K562 (cell line): ENCODE measurements around the gene RSAD1. TPM values are rescaled to one million over a fixed set of nuclear protein-coding genes. Genes with fewer than 3 reads are reported as not detected.
"Not testable (repeated sequence)": the region's sequence is repeated elsewhere in the genome, so short reads cannot be mapped to it uniquely, and the experiment has no call there.

Experiments used
- ATAC-seq: fragments of 200-7000 bp; cut with Tn5 transposase; 3 replicates; pipeline ENCODE4 v1.9.1; 2020; ENCODE audit warnings: moderate library complexity
- BruUV-seq: library from RNA; stranded (reverse); fragments of 400-500 nt; replicated peaks from 2 replicates; lab custom pipeline; 2021; lab: Mats Ljungman, UMichigan
- CTCF ChIA-PET: fragments of 300-600 bp; formaldehyde crosslinking; extraction: SDS; loops from one replicate; lab custom pipeline; 2021; ENCODE audit warnings: low intra/inter-chr PET ratio; lab: Yijun Ruan, JAX
- POLR2A ChIA-PET: fragments of 300-600, 350-650 bp; sonication (Branson Sonifier 250); formaldehyde crosslinking; extraction: SDS; loops from one replicate; lab custom pipeline; 2021; ENCODE audit warnings: antibody characterized with exemption, inconsistent platforms; lab: Yijun Ruan, JAX
- DNase-seq, 4 experiments: peaks; one replicate each; pipeline versions ENCODE4 v3.0.0 to v3.0.0-alpha.2; 2011 to 2018; ENCODE audit warnings: low spot score in 3 of 4, mixed read lengths in 3 of 4; ENCODE audit errors: extremely low read depth in 1 of 4
- FAIRE-seq: peaks from 2 replicates; lab custom pipeline; 2011; peaks lifted over from hg19 to GRCh38; lab: Jason Lieb, UNC
- H2AFZ ChIP-seq: 2 replicates; pipeline ENCODE4 v1.6.0; 2011; ENCODE audit warnings: low read depth, low read length, control low read depth, inconsistent platforms
- H3K27ac ChIP-seq: fragments of 200-600 bp; 3 replicates; pipeline ENCODE4 v1.8.0; 2011; ENCODE audit warnings: low read depth, mild to moderate bottlenecking, control low read depth, inconsistent platforms, low read length, moderate library complexity, mixed read lengths; ENCODE audit errors: extremely low read depth
- H3K27me3 ChIP-seq, 2 experiments: fragments of 300-600 bp in 1 of 2; 2 replicates in 1 of 2; 3 replicates in 1 of 2; pipeline versions ENCODE4 v1.6.0 to v1.8.0; 2011; ENCODE audit warnings: inconsistent platforms in 2 of 2, low read length in 2 of 2, mild to moderate bottlenecking in 1 of 2, mixed read lengths in 1 of 2, moderate library complexity in 1 of 2; ENCODE audit not compliant: control insufficient read depth in 2 of 2, insufficient read depth in 2 of 2
- H3K36me3 ChIP-seq: fragments of 300-600 bp; 3 replicates; pipeline ENCODE4 v1.8.0; 2011; ENCODE audit warnings: mild to moderate bottlenecking, low read length, inconsistent platforms; ENCODE audit not compliant: control insufficient read depth, insufficient read depth
- H3K4me1 ChIP-seq, 2 experiments: fragments of 200-600 bp in 1 of 2; replicated peaks in 1 of 2; 2 replicates in 1 of 2; 3 replicates in 1 of 2; pipeline versions ENCODE4 v1.5.1 to v1.8.0; 2011; ENCODE audit warnings: inconsistent platforms in 2 of 2, low read length in 2 of 2, mild to moderate bottlenecking in 1 of 2, mixed read lengths in 1 of 2, moderate library complexity in 1 of 2; ENCODE audit not compliant: control insufficient read depth in 2 of 2, insufficient read depth in 2 of 2
- H3K4me2 ChIP-seq: 2 replicates; pipeline ENCODE4 v1.6.1; 2011; ENCODE audit warnings: low read length, control low read depth, inconsistent platforms, mixed read lengths; ENCODE audit not compliant: insufficient read depth
- H3K4me3 ChIP-seq: fragments of 200-600 bp; sonication (generic), shearing (Covaris generic); 2 replicates; pipeline ENCODE4 v1.5.1; 2016; ENCODE audit warnings: control low read depth, inconsistent platforms
- H3K79me2 ChIP-seq: fragments of 200-600 bp; 3 replicates; pipeline ENCODE4 v1.8.0; 2011; ENCODE audit warnings: low read length, inconsistent platforms; ENCODE audit not compliant: control insufficient read depth, insufficient read depth
- H3K9ac ChIP-seq, 2 experiments: 2 replicates each; pipeline versions ENCODE4 v1.6.0 to v1.6.1; 2011; ENCODE audit warnings: low read depth in 2 of 2, low read length in 2 of 2, control low read depth in 1 of 2, inconsistent platforms in 1 of 2, mild to moderate bottlenecking in 1 of 2, mixed read lengths in 1 of 2; ENCODE audit not compliant: insufficient read depth in 1 of 2
- H3K9me1 ChIP-seq: one replicate; pipeline ENCODE4 v1.6.0; 2011; ENCODE audit warnings: inconsistent platforms, mild to moderate bottlenecking, low read length, moderate library complexity; ENCODE audit not compliant: control insufficient read depth, insufficient read depth
- H3K9me3 ChIP-seq: replicated peaks from 2 replicates; pipeline ENCODE4 v1.5.1; 2011; ENCODE audit warnings: low read depth, low read length, inconsistent platforms; ENCODE audit not compliant: control insufficient read depth, insufficient read depth
- H4K20me1 ChIP-seq: replicated peaks from 2 replicates; pipeline ENCODE4 v1.6.1; 2011; ENCODE audit warnings: low read length, inconsistent platforms, mixed read lengths; ENCODE audit not compliant: control insufficient read depth, insufficient read depth
- ATF3 ChIP-seq, 2 experiments: fragments of 450-650 bp in 1 of 2; sonication (generic) in 1 of 2; formaldehyde crosslinking in 1 of 2; IDR thresholded peaks in 1 of 2; conservative IDR thresholded peaks in 1 of 2; 2 replicates each; pipeline versions ENCODE4 v1.6.1 to v1.8.1; 2016 to 2023; ENCODE audit warnings: mild to moderate bottlenecking in 2 of 2, moderate library complexity in 2 of 2, inconsistent platforms in 1 of 2, missing genetic modification reagents in 1 of 2
- CBFA2T3 ChIP-seq: fragments of 450-650 bp; IDR thresholded peaks from 2 replicates; pipeline ENCODE4 v1.6.1; 2017
- CTCF ChIP-seq, 3 experiments: IDR thresholded peaks in 2 of 3; conservative IDR thresholded peaks in 1 of 3; 2 replicates each; pipeline ENCODE4 v1.5.1; 2011 to 2012; ENCODE audit warnings: low read length in 3 of 3, mild to moderate bottlenecking in 3 of 3, control low read depth in 2 of 3, improper control_type of control experiment in 1 of 3, inconsistent platforms in 1 of 3, low read depth in 1 of 3, mixed read lengths in 1 of 3, moderate library complexity in 1 of 3; ENCODE audit not compliant: insufficient read depth in 2 of 3
- DPF2 ChIP-seq: fragments of 450-650 bp; IDR thresholded peaks from 2 replicates; pipeline ENCODE4 v1.6.1; 2016
- FOSL1 ChIP-seq: fragments of 200-800 bp; sonication (Bioruptor generic); conservative IDR thresholded peaks from 2 replicates; pipeline ENCODE4 v1.6.1; 2016; ENCODE audit warnings: missing genetic modification characterization, missing compliant biosample characterization
- FOXK1 ChIP-seq: sonication (generic); formaldehyde crosslinking; IDR thresholded peaks from 2 replicates; pipeline ENCODE4 v1.8.0; 2022; ENCODE audit warnings: missing genetic modification reagents, mild to moderate bottlenecking, borderline replicate concordance
- JUND ChIP-seq, 2 experiments: IDR thresholded peaks; 2 replicates in 1 of 2; 3 replicates in 1 of 2; pipeline ENCODE4 v1.6.1; 2011; ENCODE audit warnings: borderline replicate concordance in 2 of 2, low read depth in 2 of 2, low read length in 2 of 2, improper control_type of control experiment in 1 of 2, missing biosample characterization in 1 of 2, missing genetic modification characterization in 1 of 2, missing genetic modification reagents in 1 of 2
- KDM1A ChIP-seq, 2 experiments: fragments of 450-650 bp; IDR thresholded peaks; 2 replicates each; pipeline ENCODE4 v1.6.1; 2016; ENCODE audit warnings: mild to moderate bottlenecking in 2 of 2
- L3MBTL2 ChIP-seq: fragments of 450-650 bp; IDR thresholded peaks from 2 replicates; pipeline ENCODE4 v1.6.1; 2016; ENCODE audit warnings: mild to moderate bottlenecking, moderate library complexity
- LCOR ChIP-seq: sonication (generic); formaldehyde crosslinking; IDR thresholded peaks from 2 replicates; pipeline ENCODE4 v1.8.0; 2022; ENCODE audit warnings: mild to moderate bottlenecking, missing genetic modification reagents
- MAFF ChIP-seq: IDR thresholded peaks from 2 replicates; pipeline ENCODE4 v1.6.1; 2012; ENCODE audit warnings: low read length, improper control_type of control experiment
- MAFK ChIP-seq: IDR thresholded peaks from 2 replicates; pipeline ENCODE4 v1.6.1; 2011; ENCODE audit warnings: low read length, improper control_type of control experiment
- PHF21A ChIP-seq: fragments of 450-650 bp; IDR thresholded peaks from 2 replicates; pipeline ENCODE4 v1.6.1; 2017; ENCODE audit warnings: low read depth, borderline replicate concordance
- RB1 ChIP-seq: fragments of 450-650 bp; IDR thresholded peaks from 2 replicates; pipeline ENCODE4 v1.6.1; 2017; ENCODE audit warnings: low read depth, mild to moderate bottlenecking
- RCOR1 ChIP-seq, 2 experiments: IDR thresholded peaks; 2 replicates each; pipeline ENCODE4 v1.6.1; 2012; ENCODE audit warnings: low read depth in 2 of 2, low read length in 2 of 2, borderline replicate concordance in 1 of 2, improper control_type of control experiment in 1 of 2
- TEAD4 ChIP-seq, 2 experiments: sonication (generic) in 1 of 2; formaldehyde crosslinking in 1 of 2; IDR thresholded peaks; 2 replicates each; pipeline versions ENCODE4 v1.6.1 to v1.8.0; 2012 to 2022; ENCODE audit warnings: borderline replicate concordance in 1 of 2, inconsistent platforms in 1 of 2, low read length in 1 of 2, mild to moderate bottlenecking in 1 of 2, missing genetic modification reagents in 1 of 2
- TFAP4 ChIP-seq: sonication (generic); formaldehyde crosslinking; IDR thresholded peaks from 2 replicates; pipeline ENCODE4 v1.8.0; 2022; ENCODE audit warnings: missing genetic modification reagents, mild to moderate bottlenecking, moderate library complexity, borderline replicate concordance
- WGBS: fragments of 100-300 bp; shearing (Covaris generic); methylation state at CpG from one replicate; pipeline ENCODE4 v1.1.6; 2016; ENCODE audit warnings: low coverage, mixed read lengths; ENCODE audit not compliant: insufficient coverage; ENCODE audit errors: missing lambda C conversion rate; 5-methylcytosine and 5-hydroxymethylcytosine counted together
- in situ Hi-C: fragments of 300-500 bp; cut with MboI; formaldehyde crosslinking; loops from 4 replicates; pipeline ENCODE4 v1.15.0; 2018; ENCODE audit warnings: inconsistent platforms, mixed read lengths
- intact Hi-C: fragments of 100-400 bp; cut with micrococcal nuclease; formaldehyde crosslinking; loops from 2 replicates; pipeline ENCODE4 v1.14.2; 2022
- polyA plus RNA-seq, 8 experiments: library from polyadenylated mRNA; depleted of rRNA in 4 of 8; stranded (reverse) in 5 of 8; unstranded in 3 of 8; fragments of >200 nt; fragmentation: Nextera tagmentation in 2 of 8; fragmentation: Illumina TruSeq in 1 of 8; extraction: Ambion mirVana in 2 of 8; extraction: Trizol in 1 of 8; gene quantifications; 2 replicates each; pipeline versions ENCODE4 v1.2.1 to v1.2.3, GENCODE V29; 2011 to 2014; ENCODE audit warnings: inconsistent platforms in 1 of 8, missing spikeins in 1 of 8
- total RNA-seq, 7 experiments: library from RNA; depleted of rRNA in 6 of 7; stranded (reverse); fragments of >200 nt in 6 of 7; fragmentation: Illumina TruSeq in 2 of 7; extraction: Trizol in 2 of 7; gene quantifications; 2 replicates each; pipeline versions ENCODE4 v1.2.1 to v1.2.3, GENCODE V29; 2011 to 2021; ENCODE audit warnings: low replicate concordance in 1 of 7

Gene RSAD1
- total and polyA plus RNA-seq, 9 of the 15 experiments (the other 6 are each of a cell fraction or from before 2014, with no cell fraction given), result 4.5 to 42.5 (median 26.8) TPM

GRCh38 chr17:50472761-50473161 is 5.9 kb upstream of the RSAD1 start:
- H2AFZ ChIP-seq; H3K9ac ChIP-seq; H3K36me3 ChIP-seq; H3K9me3 ChIP-seq; H3K4me3 ChIP-seq; H4K20me1 ChIP-seq; BruUV-seq; H3K9me1 ChIP-seq; H3K79me2 ChIP-seq; H3K4me2 ChIP-seq; H3K27ac ChIP-seq; in situ Hi-C loops; TF ChIP-seq TEAD4 (CRISPR knock-in tag; IDR thresholded peaks at IDR 0.05; ENCODE audit: borderline replicate concordance): not testable (repeated sequence)
- ChIA-PET CTCF (interaction anchor here (0.7 to 1.3 kb wide), 2 partner anchors 110 to 274 kb away, joined by 3 to 4 read pairs; no protein-coding TSS in a partner anchor), POLR2A (interaction anchor here (0.6 to 1.3 kb wide), 5 partner anchors 16 to 199 kb away, joined by 3 to 4 read pairs (median 3); partner anchors contain the start of gene TMEM92)
- FAIRE-seq (peak; percentile 87), DNase-seq (peak; percentile 44 to 70 (median 46)), ATAC-seq (peak; percentile 72)
- 18% methylated on average over 12 of the region's 13 CpGs for WGBS
- Histone ChIP-seq H3K27me3 (peaks cover 27 to 61% of the 10 kb centered on the region in 2 experiments; a peak in 4 of 5 replicates), H3K4me1 (peaks cover 2 to 30% of the 10 kb centered on the region in 2 experiments; a peak in 3 of 5 replicates)
- intact Hi-C loops, result loop anchor here (10.0 kb wide), 1 partner anchor 178 kb away; no protein-coding TSS in a partner anchor
- TF ChIP-seq TEAD4 (IDR thresholded peaks at IDR 0.05; ENCODE audit: low read length) (peak; percentile 40; the same call in 1 of the 2 replicates), CTCF (IDR thresholded peaks at IDR 0.05 in 2 of 3, conservative IDR thresholded peaks at IDR 0.05 in 1 of 3; ENCODE audit: insufficient read depth in 2 of 3, low read depth in 1 of 3, low read length in 3 of 3) (peak; percentile 58 to 75 (median 68)), FOSL1 (tag) (peak; percentile 78), ATF3 (IDR thresholded peaks at IDR 0.05) (peak; percentile 70), ATF3 (CRISPR knock-in tag; conservative IDR thresholded peaks at IDR 0.05) (0 out of 2 replicates have a peak, but pooled peaks have one; percentile 36), DPF2 (0 out of 2 replicates have a peak, but pooled peaks have one; percentile 40), MAFK (peak; percentile 88), RCOR1 (IDR thresholded peaks at IDR 0.05; ENCODE audit: borderline replicate concordance in 1 of 2, low read depth in 2 of 2, low read length in 2 of 2) (peak in 1 of 2 experiments; percentile 81; a peak in 1 of 4 replicates), PHF21A (peak; percentile 76; the same call in 1 of the 2 replicates), MAFF (peak; percentile 87), RB1 (0 out of 2 replicates have a peak, but pooled peaks have one; percentile 10), KDM1A (IDR thresholded peaks at IDR 0.05) (peak in 1 of 2 experiments; percentile 69; a peak in 3 of 4 replicates), JUND (IDR thresholded peaks at IDR 0.05; ENCODE audit: borderline replicate concordance, low read depth, low read length) (peak; percentile 52), JUND (tag; IDR thresholded peaks at IDR 0.05; ENCODE audit: borderline replicate concordance, low read depth, low read length) (peak; percentile 52; the same call in 1 of the 3 replicates), TFAP4 (CRISPR knock-in tag) (peak; percentile 31; the same call in 1 of the 2 replicates), CBFA2T3 (peak; percentile 24; the same call in 1 of the 2 replicates), FOXK1 (CRISPR knock-in tag) (0 out of 2 replicates have a peak, but pooled peaks have one; percentile 23), LCOR (CRISPR knock-in tag) (peak; percentile 87), L3MBTL2 (peak; percentile 34; the same call in 1 of the 2 replicates)
